H7 (cell line): ENCODE measurements around the gene CCDC9B. TPM values are rescaled to one million over a fixed set of nuclear protein-coding genes. Genes with fewer than 3 reads are reported as not detected.
A peak's percentile ranks its signal among the peaks of the same experiment; 100 is the strongest.

ENCODE experiments used
- DNase-seq: peaks from one replicate; pipeline ENCODE4 v3.0.0; 2012
- H3K27me3 ChIP-seq: 2 replicates; pipeline ENCODE4 v1.6.0; 2011; ENCODE audit warnings: mild to moderate bottlenecking, low read length; ENCODE audit not compliant: control insufficient read depth, insufficient read depth
- H3K36me3 ChIP-seq: replicated peaks from 2 replicates; pipeline ENCODE4 v1.5.1; 2011; ENCODE audit warnings: low read length; ENCODE audit not compliant: control insufficient read depth, insufficient read depth
- H3K4me3 ChIP-seq: 2 replicates; pipeline ENCODE4 v1.5.1; 2011; ENCODE audit warnings: low read depth, mild to moderate bottlenecking, control low read depth, low read length, moderate library complexity; ENCODE audit not compliant: insufficient read depth
- total RNA-seq: library from RNA; depleted of rRNA; stranded (reverse); fragments of >200 nt; shearing (Covaris generic); gene quantifications from 2 replicates; pipeline ENCODE4 v1.2.3, GENCODE V29; 2014

The CCDC9B gene
- total RNA-seq, 1 experiment from 2014 or later = 0.03 TPM

- DNase-seq = no peak
- Histone ChIP-seq H3K36me3 (no peaks in the 10 kb centered on the region; the same call in 1 of the 2 replicates), H3K27me3 (no peaks in the 10 kb centered on the region; the same call in 1 of the 2 replicates), H3K4me3 (no peak overlapping the region)
Measured at GRCh38 chr15:40305281-40305680, 35.5 kb downstream of the CCDC9B start.

- H3K27me3 ChIP-seq = no peaks in the 10 kb centered on the region
- no peaks in the 10 kb centered on the region; the same call in 1 of the 2 replicates for H3K36me3 ChIP-seq
- H3K4me3 ChIP-seq = no peak overlapping the region
- DNase-seq = no peak
Measured at GRCh38 chr15:40303576-40303975, 37.2 kb downstream of the CCDC9B start.

GRCh38 chr15:40302981-40303380, 37.8 kb downstream of the CCDC9B start:
- Histone ChIP-seq H3K36me3 (no peaks in the 10 kb centered on the region; the same call in 1 of the 2 replicates), H3K4me3 (no peak overlapping the region), H3K27me3 (no peaks in the 10 kb centered on the region)
- no peak for DNase-seq

GRCh38 chr15:40302288-40302886, 38.4 kb downstream of the CCDC9B start:
- H3K4me3 ChIP-seq = no peak overlapping the region
- peak; percentile 42 for DNase-seq
- H3K36me3 ChIP-seq = no peaks in the 10 kb centered on the region; the same call in 1 of the 2 replicates
- no peaks in the 10 kb centered on the region for H3K27me3 ChIP-seq

GRCh38 chr15:40301467-40302179, 39.1 kb downstream of the CCDC9B start:
- H3K36me3 ChIP-seq = no peaks in the 10 kb centered on the region; the same call in 1 of the 2 replicates
- H3K4me3 ChIP-seq = no peak overlapping the region
- H3K27me3 ChIP-seq = no peaks in the 10 kb centered on the region
- peak; percentile 81 for DNase-seq

GRCh38 chr15:40300771-40301170, 40.0 kb downstream of the CCDC9B start:
- no peak overlapping the region for H3K4me3 ChIP-seq
- H3K36me3 ChIP-seq = no peaks in the 10 kb centered on the region
- H3K27me3 ChIP-seq = no peaks in the 10 kb centered on the region
- peak; percentile 27 for DNase-seq

GRCh38 chr15:40300367-40300766, 40.4 kb downstream of the CCDC9B start:
- no peak overlapping the region for H3K4me3 ChIP-seq
- no peak for DNase-seq
- no peaks in the 10 kb centered on the region for H3K36me3 ChIP-seq
- no peaks in the 10 kb centered on the region for H3K27me3 ChIP-seq

- Histone ChIP-seq H3K4me3 (no peak overlapping the region), H3K36me3 (no peaks in the 10 kb centered on the region), H3K27me3 (peaks cover 1% of the 10 kb centered on the region)
- no peak for DNase-seq
Measured at GRCh38 chr15:40298216-40298935, 42.4 kb downstream of the CCDC9B start.

- peak; percentile 29 for DNase-seq
- no peak overlapping the region for H3K4me3 ChIP-seq
- H3K36me3 ChIP-seq = no peaks in the 10 kb centered on the region
- H3K27me3 ChIP-seq = peaks cover 11% of the 10 kb centered on the region
Measured at GRCh38 chr15:40297356-40297755, 43.4 kb downstream of the CCDC9B start.

GRCh38 chr15:40296561-40297230, 44.0 kb downstream of the CCDC9B start:
- H3K4me3 ChIP-seq = no peak overlapping the region
- no peaks in the 10 kb centered on the region for H3K36me3 ChIP-seq
- peaks cover 18% of the 10 kb centered on the region for H3K27me3 ChIP-seq
- DNase-seq = peak; percentile 38

GRCh38 chr15:40295877-40296560, 44.7 kb downstream of the CCDC9B start:
- H3K36me3 ChIP-seq = no peaks in the 10 kb centered on the region
- peak; percentile 38 for DNase-seq
- H3K4me3 ChIP-seq = no peak overlapping the region
- H3K27me3 ChIP-seq = peaks cover 25% of the 10 kb centered on the region

- DNase-seq = peak; percentile 34
- Histone ChIP-seq H3K4me3 (no peak overlapping the region), H3K36me3 (no peaks in the 10 kb centered on the region), H3K27me3 (peaks cover 30% of the 10 kb centered on the region)
Measured at GRCh38 chr15:40295297-40295696, 45.4 kb downstream of the CCDC9B start.

GRCh38 chr15:40293905-40294895, 46.5 kb downstream of the CCDC9B start:
- Histone ChIP-seq H3K27me3 (peaks cover 33% of the 10 kb centered on the region), H3K36me3 (no peaks in the 10 kb centered on the region), H3K4me3 (no peak overlapping the region)
- peak; percentile 73 for DNase-seq
